Measurements from ENCODE around the gene TMEM174.

DNA sequence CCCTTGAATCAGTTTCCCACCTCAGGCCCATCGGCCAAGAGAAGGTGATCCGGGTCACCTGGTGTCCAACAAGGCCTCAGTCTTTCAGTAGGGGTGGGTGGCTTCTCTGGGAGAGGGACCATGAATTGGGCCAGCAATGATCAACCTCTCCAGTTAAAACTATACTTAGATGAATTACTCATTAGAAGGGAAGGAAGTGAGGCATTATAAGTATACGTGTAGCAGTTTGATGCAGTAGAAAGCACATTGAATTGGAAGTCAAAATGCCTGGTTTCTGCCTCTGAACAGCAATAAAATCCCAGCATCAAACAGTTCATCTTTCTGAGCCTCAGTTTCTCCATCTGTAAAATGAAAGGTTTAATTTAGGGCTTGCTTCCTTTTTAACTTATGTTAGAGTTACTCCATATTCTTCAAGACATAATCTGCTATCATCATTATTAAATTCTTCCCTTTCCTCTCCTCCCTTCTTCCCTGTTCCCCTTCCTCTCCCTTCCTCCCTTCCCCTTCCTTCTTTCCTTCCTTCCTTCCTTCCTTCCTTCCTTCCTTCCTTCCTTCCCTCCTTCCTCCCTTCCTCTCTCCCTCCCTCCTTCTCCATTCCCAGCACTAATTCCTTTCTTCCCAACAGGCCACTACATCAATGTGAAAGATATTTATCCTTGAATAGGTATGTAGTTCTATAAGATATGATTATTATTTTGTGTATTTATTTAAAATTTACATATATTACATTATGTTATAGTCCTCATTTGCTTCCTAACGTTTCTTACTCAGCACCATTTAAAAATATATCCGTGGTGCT, 18.6 kb upstream of the TMEM174 start:
- TF ChIP-seq, protein P1, sequence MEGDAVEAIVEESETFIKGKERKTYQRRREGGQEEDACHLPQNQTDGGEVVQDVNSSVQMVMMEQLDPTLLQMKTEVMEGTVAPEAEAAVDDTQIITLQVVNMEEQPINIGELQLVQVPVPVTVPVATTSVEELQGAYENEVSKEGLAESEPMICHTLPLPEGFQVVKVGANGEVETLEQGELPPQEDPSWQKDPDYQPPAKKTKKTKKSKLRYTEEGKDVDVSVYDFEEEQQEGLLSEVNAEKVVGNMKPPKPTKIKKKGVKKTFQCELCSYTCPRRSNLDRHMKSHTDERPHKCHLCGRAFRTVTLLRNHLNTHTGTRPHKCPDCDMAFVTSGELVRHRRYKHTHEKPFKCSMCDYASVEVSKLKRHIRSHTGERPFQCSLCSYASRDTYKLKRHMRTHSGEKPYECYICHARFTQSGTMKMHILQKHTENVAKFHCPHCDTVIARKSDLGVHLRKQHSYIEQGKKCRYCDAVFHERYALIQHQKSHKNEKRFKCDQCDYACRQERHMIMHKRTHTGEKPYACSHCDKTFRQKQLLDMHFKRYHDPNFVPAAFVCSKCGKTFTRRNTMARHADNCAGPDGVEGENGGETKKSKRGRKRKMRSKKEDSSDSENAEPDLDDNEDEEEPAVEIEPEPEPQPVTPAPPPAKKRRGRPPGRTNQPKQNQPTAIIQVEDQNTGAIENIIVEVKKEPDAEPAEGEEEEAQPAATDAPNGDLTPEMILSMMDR (IDR thresholded peaks at IDR 0.05), result no peak
- TF ChIP-seq EZH2 (IDR thresholded peaks at IDR 0.05) (no peak), EZH2phosphoT487 (IDR thresholded peaks at IDR 0.05) (no peak)
